ENCODE data around the gene RIGI.

- TF ChIP-seq CTCF (conservative IDR thresholded peaks at IDR 0.05) = no peak
- TF ChIP-seq EZH2 (IDR thresholded peaks at IDR 0.05; ENCODE audit: low read depth) = no peak
Observed at GRCh38 chr9:32566770-32567169, 40.8 kb upstream of the RIGI start.
